ENCODE results near the gene MEAK7.

Gene MEAK7

DNA sequence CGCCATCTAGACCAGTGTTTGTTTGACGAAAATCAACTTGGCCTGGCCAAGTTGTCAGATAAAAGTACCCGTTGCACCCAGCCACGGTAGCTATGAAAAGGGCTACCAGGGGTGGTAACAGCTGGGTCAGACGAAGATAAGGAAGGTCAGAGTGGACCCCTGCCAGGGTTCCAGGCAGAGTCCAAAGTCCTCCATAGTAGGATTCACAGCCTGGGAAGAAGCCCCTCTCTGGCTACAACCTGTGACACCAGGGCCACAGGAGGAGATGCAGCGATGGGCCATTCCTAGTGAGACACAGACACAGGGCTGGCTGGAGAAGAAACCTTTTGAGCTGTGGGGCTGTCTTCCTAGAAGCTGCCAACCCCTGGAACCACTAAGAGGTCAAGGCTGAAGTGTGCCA, 39.3 kb downstream of the MEAK7 start:
- DNase-seq (ENCODE audit: low read depth) = no peak

DNA sequence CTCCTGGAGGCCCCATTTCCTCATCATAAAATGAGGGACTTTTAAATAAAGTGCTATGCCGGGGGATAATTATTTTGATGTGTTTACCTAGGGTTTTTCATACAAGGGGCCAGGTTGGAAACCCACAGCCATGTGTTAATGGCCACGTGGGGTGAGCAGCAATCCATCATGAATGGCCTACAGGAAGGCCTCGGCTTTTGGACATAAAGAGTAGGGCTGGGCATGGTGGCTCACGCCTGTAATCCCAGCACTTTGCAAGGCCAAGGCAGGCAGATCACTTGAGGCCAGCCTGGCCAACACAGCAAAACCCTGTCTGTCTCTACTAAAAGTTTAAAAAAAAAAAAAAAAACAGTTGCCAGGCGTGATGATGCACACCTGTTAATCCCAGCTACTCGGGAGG, 40.3 kb downstream of the MEAK7 start:
- no peak for DNase-seq (ENCODE audit: low read depth)

DNA sequence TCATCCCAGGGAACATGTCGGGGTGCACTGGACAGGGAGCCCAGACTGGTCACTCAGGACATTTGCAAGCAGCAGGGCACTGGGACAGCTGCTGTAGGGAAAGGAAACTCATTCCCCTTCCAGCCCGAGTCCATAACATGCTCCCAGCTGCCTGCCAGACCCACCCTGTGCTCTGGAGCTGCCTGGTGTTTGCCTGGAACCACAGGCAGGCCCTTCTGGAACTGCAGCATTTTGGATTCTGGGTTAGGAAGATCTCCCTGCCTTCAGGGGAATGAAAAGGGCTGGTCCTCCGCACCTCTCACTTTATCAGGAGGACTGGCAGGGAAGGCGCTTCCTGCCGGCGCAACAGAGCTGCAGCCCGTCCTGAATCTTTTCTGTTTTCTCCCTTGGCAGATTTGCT, 41.2 kb downstream of the MEAK7 start:
- no peak for DNase-seq (ENCODE audit: low read depth)

DNA sequence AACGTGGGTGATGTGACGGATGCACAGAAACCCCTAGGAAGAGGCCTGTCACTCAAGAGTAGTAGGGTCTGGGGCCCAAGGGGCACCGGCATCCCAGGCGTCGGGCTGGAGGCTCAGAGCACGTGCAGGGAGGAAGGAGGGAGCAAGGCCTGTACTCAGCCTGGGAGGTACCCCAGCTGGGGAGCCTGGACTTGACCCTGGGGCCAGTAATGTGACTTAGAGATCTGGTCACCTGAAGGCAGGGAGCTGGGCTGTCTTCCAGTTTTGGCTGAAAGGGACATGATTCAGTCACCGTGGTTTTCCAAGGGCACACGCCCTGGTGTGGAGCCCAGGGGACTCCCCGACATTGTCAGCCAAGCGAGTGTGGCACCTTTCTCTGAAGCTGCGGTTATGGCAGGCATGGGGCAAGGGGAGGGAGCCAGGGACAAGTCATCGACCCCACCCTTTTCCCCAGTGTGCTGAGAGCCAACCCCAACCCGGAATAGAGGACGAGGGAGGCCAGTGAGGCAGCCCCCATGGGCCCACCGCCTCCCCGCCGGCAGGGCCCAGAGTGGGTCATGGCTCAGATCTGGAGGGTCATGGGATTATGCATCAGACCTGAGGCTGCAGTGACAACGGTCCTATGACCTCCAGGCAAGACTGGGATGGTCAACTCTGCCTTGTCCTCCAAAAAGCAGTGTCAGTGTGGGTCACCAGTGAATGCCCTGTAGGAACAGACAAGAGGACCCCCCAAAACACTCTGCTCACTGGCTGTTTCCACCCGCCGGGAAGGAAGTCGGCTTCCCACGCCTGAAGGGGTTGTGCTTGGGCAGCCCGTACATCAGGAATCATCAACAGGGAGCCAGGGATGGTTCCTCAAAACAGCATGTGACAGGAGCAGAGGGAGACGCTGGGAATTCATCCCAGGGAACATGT, 41.9 kb downstream of the MEAK7 start:
- no peak for DNase-seq (ENCODE audit: low read depth)

DNA sequence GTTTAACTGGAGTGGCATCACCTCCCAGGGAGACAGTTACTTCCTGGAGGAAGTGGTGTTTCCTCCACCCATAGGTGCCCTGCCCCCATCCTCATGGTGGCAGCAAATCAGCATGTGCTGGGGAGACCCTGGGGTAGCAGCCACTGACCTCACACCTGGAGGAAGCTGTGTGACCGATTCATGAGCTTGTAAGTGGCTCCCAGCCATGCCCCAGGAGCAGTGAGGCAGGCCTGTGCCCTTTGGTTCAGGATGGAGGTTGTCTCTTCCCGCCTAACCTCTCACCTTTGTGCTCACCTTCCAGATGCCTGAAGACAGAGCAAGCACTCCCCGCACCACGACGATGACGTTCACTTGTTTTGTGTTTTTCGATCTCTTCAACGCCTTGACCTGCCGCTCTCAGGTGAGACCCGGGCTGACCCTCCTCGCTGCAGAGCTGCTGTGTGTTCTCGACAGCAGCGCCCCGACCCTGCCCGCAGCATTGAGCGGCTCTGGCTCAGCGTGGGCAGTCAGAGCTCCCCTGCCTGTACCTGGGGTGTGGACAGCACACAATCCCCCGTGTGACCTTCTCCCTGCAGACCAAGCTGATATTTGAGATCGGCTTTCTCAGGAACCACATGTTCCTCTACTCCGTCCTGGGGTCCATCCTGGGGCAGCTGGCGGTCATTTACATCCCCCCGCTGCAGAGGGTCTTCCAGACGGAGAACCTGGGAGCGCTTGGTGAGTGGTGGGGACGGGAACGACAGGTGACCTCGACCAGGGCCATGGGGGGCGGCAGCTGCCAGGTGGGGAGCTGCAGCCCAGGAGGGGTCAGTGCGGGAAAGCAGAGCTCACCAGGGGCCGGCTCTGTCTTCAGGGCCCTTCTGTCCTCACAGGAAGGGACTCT, 42.8 kb downstream of the MEAK7 start:
- no peak for DNase-seq (ENCODE audit: low read depth)

DNA sequence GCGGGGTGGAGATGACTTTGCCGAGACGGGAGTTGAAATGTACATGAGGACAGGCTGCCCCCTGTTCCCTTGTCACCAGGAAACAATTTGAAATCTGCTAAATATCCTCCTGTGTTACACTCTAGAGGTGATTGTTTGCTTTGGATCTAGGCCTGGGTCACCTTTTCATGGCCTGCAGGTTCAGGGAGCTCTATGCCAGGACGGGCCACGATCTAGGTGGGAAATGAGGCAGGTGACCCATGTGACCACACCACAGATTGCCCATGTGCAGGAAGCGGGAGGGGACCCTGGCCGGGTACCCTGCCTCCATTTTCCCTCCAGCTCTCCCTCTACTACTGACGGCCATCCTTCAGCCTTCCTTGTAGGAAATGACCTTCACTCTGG, 43.4 kb downstream of the MEAK7 start:
- no peak for DNase-seq (ENCODE audit: low read depth)

DNA sequence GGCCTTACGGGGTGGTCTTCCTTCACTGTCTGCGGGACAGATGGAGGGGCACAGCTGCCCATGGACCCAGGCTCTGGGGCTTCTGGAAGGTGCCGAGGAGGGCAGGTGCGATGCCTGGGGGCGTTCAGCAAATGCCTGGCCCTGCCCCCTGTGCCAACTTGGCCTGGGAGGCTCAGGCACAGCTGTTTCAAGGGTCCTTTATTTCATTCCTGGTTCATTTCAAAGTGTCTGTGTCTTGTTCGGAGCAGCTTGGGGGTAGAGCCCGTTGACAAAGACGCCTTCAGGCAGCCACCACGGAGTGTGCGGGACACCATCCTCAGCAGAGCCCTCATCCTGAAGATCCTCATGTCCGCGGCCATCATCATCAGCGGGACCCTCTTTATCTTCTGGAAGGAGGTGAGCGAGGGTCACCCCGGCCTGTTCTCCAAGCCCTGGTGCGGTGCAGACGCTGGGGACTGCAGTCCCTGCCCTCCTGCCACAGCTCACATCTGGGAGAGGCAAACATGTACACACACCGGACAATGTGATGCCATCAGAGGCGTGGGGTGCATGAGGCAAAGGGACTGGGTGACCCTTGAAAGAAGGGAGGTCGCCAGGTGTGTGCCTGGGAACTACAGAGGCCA, 43.9 kb downstream of the MEAK7 start:
- no peak for DNase-seq (ENCODE audit: low read depth)

DNA sequence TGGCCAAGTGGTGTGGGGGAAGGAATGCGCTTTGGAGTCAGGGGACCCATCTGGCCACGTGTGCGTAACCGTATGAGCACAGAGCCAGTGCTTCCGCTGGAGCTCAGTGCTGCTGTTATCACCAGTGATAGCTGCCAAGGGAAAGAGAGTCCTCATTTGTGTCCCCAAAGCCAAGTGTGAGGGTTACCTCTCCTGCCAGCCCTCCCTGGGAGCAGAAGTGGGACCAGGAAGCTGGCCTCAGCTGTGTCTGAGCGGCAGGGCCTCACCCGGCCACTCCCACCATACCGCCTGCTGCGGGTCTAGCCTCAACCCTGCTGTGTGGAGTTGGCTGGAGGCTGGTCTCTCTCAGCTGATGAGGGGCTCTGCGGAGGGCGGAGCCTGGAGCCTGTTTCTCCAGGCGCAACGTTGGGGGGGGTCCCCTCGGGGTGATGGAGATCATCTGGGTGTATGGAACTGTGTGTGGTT, 44.5 kb downstream of the MEAK7 start:
- DNase-seq (ENCODE audit: low read depth) = no peak

DNA sequence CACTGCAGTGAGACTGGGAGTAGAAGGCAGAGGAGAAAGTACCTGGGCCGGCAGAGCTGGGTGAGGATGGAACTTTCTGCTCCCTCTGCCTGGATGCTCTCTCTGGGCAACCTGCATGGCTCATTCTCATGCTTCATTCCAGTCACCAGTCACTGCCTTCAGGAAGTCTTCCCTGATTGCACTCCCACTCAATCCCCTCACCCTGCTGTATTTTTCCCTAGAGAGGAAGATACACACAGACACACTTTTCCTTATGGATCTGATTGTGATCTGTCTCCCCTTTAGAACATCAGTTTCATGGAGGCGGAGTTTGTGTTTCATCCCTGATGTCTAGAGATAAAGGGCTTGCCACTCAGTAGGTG, 44.9 kb downstream of the MEAK7 start:
- no peak for DNase-seq (ENCODE audit: low read depth)

DNA sequence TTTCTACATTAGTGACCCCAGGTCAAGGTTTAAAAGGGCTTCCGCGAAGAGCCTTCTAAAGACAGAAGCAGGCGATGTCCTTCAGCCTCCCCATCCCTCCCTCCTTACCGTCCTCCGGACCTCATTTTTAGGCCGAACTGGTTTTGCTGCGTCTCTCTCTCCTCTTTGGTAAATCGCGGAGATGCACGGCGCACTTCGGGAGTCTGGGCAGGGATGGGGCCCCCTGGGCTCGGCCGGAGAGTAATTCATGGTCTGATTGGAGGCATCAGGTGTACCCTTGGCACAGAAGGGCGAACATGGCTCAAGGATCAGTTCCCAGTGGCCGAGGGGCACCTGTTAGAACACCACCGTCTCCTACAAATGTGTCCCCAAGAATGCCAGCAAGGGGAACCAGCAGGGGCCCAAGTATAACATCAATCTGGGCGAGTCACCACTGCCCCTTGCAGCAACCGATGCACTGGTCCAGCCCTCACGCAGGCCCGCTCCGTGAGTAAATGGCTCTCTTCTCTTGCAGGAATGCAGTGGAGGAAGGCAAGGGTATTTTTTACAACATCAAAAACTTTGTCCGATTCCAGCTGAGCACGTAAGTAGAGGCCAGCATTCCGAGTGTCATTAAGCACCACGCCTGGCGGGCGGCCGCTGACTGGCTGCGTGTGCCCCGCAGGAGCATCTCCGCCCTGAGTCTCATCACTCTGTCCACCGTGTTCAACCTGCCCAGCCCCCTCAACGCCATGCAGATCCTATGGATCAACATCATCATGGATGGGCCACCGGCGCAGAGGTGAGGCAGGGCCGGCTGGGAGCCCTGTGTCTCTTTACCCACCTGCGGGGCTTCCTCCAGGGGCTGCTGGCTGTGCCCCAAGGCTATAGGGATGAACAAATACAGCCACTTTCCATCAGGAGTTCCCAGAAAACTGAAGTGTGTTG, 45.6 kb downstream of the MEAK7 start:
- DNase-seq (ENCODE audit: low read depth) = no peak

DNA sequence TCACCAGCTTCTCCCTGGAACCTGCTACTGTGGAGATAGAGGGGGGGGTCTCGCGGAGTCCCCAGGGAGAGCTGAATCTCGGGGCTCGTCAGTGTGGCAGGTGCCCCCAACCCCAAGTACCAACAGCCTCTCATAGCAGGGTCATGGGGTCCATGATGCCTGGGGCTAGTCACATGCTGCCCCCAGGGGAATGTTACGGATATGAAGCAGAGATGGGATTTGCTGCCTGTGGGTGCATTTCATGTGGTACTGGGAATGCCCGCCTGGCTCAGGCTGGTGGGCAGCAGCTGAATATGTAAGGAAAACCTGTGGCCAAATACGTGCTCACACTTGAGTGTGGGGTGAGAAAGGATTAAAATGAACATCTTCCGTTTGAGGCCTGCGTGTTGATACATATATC, 49.4 kb downstream of the MEAK7 start:
- DNase-seq (ENCODE audit: low read depth) = no peak
